ENCODE data around the gene ZDHHC8.

The ZDHHC8 gene

DNA sequence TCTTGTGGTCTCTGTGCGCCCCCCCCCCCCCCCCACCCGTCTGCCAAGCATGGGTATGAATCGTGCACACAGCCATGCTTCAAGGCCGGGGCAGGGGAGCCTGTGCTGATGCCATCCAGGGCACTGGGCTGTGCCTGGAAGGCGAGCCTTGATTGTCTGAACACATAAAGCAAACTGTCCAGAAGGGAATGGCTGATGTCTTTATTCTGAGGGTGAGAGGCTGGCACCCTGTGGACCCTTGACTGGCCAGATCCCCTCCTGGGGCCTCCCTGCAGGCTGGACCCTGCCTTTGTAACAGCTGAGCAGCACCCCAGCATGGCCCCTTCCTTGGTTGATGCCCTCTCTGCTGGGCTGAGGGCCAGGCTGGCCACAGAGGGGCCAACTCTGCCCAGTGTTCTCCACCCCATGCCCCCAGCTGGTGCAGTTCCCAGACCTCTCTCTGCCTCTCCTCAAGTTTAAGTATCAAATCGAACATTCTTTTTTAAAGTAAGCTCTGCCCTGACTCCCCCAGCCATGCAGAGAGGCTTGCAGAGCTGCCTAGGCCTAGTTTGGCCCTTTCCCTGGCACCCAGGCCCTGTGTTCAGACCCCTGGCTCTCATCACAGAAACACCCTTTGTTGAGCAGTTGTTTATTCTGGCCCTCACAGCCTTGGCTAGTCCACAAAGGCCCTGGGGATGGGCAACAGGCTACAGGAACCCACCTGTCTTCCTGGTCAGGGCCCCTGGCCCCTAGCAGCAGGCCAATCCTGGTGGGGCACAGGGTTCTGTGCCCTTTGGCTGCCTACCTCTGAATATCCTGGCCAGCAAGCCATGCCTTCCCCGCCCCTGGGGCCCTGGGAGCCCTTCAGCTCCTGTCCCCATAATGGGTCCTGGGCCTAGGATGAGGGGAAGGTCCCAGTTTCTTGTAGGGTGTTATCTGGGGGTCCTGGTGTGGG is 19.6 kb upstream of the ZDHHC8 start:
- H4K20me1 ChIP-seq (ENCODE audit: insufficient read depth, low read length) = no peaks in the 10 kb centered on the region
- peaks cover 6% of the 10 kb centered on the region; the same call in 1 of the 2 replicates for H3F3A ChIP-seq (ENCODE audit: insufficient read depth, low read length)
- no peaks in the 10 kb centered on the region for H3K9me2 ChIP-seq (ENCODE audit: low read depth, low read length)
- H3K36me3 ChIP-seq (ENCODE audit: insufficient read depth, low read length) = peaks cover 88% of the 10 kb centered on the region
- no peak overlapping the region for H3K4me3 ChIP-seq (ENCODE audit: low read depth, low read length, poor library complexity, severe bottlenecking)
- H2AFZ ChIP-seq (ENCODE audit: low read length) = no peak overlapping the region
- peak overlapping the region; percentile 37; the same call in 1 of the 2 replicates for H3K9ac ChIP-seq (ENCODE audit: low read length)
- H3K79me2 ChIP-seq (ENCODE audit: insufficient read depth, low read length) = peaks cover 12% of the 10 kb centered on the region; the same call in 1 of the 2 replicates
- no peaks in the 10 kb centered on the region for H3K9me3 ChIP-seq (ENCODE audit: low read length)
- H3K27ac ChIP-seq (ENCODE audit: low read depth, low read length, poor library complexity, severe bottlenecking) = peak overlapping the region; percentile 72
- H3K27me3 ChIP-seq (ENCODE audit: insufficient read depth, low read length) = no peaks in the 10 kb centered on the region
- TF ChIP-seq, protein P1, sequence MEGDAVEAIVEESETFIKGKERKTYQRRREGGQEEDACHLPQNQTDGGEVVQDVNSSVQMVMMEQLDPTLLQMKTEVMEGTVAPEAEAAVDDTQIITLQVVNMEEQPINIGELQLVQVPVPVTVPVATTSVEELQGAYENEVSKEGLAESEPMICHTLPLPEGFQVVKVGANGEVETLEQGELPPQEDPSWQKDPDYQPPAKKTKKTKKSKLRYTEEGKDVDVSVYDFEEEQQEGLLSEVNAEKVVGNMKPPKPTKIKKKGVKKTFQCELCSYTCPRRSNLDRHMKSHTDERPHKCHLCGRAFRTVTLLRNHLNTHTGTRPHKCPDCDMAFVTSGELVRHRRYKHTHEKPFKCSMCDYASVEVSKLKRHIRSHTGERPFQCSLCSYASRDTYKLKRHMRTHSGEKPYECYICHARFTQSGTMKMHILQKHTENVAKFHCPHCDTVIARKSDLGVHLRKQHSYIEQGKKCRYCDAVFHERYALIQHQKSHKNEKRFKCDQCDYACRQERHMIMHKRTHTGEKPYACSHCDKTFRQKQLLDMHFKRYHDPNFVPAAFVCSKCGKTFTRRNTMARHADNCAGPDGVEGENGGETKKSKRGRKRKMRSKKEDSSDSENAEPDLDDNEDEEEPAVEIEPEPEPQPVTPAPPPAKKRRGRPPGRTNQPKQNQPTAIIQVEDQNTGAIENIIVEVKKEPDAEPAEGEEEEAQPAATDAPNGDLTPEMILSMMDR (IDR thresholded peaks at IDR 0.05; ENCODE audit: low read length) = no peak
- H3K4me2 ChIP-seq (ENCODE audit: low read length) = no peak overlapping the region
- H3K4me1 ChIP-seq (ENCODE audit: insufficient read depth, low read length, severe bottlenecking) = peaks cover 27% of the 10 kb centered on the region

DNA sequence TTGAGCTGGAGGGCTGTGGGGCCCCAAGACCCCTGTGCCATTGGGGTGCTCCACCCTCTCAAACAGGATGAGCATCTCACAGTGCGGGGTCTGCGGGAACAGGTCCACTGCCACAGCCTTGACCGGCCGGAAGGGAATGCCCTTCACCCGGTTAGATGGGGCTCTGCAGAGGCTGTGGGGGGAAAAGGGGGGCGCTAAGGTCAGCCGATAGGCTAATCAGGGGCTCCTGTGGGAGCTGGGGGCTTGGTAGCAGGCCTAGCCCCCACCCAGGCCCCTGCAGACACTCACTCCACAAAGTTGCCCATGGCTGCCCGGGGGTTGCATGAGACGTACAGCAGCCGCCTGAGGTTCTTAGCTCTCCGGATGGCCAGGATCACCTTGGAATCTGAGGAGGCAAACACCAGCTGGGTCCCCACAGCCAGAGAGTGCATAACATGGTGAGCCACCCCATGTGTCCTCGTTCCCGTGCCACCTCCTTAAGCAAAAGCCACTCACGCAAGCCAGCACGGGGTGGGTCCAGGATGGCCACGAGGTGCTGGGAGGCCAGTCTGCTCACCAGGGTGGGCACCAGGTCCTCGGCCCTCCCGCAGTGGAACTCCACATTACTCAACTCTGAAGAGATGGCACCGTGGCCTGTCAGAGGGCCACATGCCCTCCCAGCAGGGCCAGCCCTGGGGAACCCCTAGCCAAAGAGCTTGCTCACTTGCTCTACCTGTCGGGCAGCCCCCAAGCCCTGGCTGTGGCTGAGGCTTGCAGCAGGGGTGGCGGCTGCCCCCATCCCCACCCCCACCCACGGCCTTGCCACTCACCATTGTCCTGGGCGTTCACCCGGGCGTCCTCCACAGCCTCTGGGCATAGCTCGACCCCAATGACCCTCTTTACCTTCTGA is 18.7 kb upstream of the ZDHHC8 start:
- no peaks in the 10 kb centered on the region for H3K9me3 ChIP-seq (ENCODE audit: low read length)
- no peaks in the 10 kb centered on the region for H3K27me3 ChIP-seq (ENCODE audit: insufficient read depth, low read length)
- H3K36me3 ChIP-seq (ENCODE audit: insufficient read depth, low read length) = peaks cover 81% of the 10 kb centered on the region
- peak overlapping the region; percentile 72 for H3K27ac ChIP-seq (ENCODE audit: low read depth, low read length, poor library complexity, severe bottlenecking)
- H4K20me1 ChIP-seq (ENCODE audit: insufficient read depth, low read length) = no peaks in the 10 kb centered on the region
- H3K4me1 ChIP-seq (ENCODE audit: insufficient read depth, low read length, severe bottlenecking) = peaks cover 27% of the 10 kb centered on the region
- no peak overlapping the region for H2AFZ ChIP-seq (ENCODE audit: low read length)
- no peak overlapping the region for H3K4me3 ChIP-seq (ENCODE audit: low read depth, low read length, poor library complexity, severe bottlenecking)
- H3F3A ChIP-seq (ENCODE audit: insufficient read depth, low read length) = peaks cover 6% of the 10 kb centered on the region; the same call in 1 of the 2 replicates
- peaks cover 15% of the 10 kb centered on the region for H3K79me2 ChIP-seq (ENCODE audit: insufficient read depth, low read length)
- no peaks in the 10 kb centered on the region for H3K9me2 ChIP-seq (ENCODE audit: low read depth, low read length)
- no peak overlapping the region for H3K4me2 ChIP-seq (ENCODE audit: low read length)
- no peak overlapping the region for H3K9ac ChIP-seq (ENCODE audit: low read length)
- TF ChIP-seq EZH2 (IDR thresholded peaks at IDR 0.05; ENCODE audit: borderline replicate concordance, low read length) = no peak
- TF ChIP-seq, protein P1 (IDR thresholded peaks at IDR 0.05; ENCODE audit: low read length) = no peak

DNA sequence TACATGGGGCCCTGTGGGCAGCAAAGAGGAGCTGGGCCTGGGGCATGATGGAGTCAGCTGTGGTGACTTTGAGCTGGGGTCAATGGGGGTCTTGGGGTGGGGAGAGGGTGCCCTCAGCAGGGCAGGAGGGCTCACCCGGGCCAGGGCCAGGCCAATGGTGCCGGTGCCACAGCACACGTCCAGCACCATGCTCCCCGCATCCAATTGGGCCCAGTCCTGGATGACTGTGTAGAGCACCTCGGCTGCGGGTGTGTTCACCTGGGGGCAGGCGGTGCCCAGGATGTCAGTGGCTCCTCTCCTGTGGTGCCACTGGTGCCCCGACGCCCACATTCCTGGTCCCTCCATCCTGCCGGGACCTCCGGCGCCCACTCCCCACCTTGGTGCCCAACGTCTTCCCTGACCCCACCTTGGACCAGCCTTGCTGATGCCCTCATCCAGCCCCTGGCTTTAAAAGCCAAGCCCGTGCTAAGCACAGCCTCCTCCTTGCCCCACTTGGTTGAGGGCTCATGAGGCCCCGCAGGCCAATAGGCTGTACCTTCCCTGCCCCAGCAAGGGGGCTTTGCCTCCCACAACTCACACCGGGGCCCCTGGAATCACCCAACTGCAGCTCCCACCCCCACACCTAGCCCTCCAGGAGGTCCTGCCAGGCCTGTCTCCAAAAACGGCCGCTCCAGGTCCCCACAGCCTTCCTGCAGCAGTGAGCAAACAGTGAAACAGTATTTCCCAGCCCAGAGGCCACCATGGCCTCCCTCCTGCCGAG is 17.9 kb upstream of the ZDHHC8 start:
- Histone ChIP-seq H3K9me2 (ENCODE audit: low read depth, low read length) (no peaks in the 10 kb centered on the region), H3K4me1 (ENCODE audit: insufficient read depth, low read length, severe bottlenecking) (peaks cover 33% of the 10 kb centered on the region), H3K9me3 (ENCODE audit: low read length) (no peaks in the 10 kb centered on the region), H3K27ac (ENCODE audit: low read depth, low read length, poor library complexity, severe bottlenecking) (no peak overlapping the region), H3K27me3 (ENCODE audit: insufficient read depth, low read length) (no peaks in the 10 kb centered on the region), H4K20me1 (ENCODE audit: insufficient read depth, low read length) (no peaks in the 10 kb centered on the region), H3K79me2 (ENCODE audit: insufficient read depth, low read length) (peaks cover 24% of the 10 kb centered on the region), H3K4me3 (ENCODE audit: low read depth, low read length, poor library complexity, severe bottlenecking) (no peak overlapping the region), H3F3A (ENCODE audit: insufficient read depth, low read length) (peaks cover 6% of the 10 kb centered on the region; the same call in 1 of the 2 replicates), H2AFZ (ENCODE audit: low read length) (no peak overlapping the region), H3K4me2 (ENCODE audit: low read length) (no peak overlapping the region), H3K9ac (ENCODE audit: low read length) (no peak overlapping the region), H3K36me3 (ENCODE audit: insufficient read depth, low read length) (peaks cover 81% of the 10 kb centered on the region)
- TF ChIP-seq EZH2 (IDR thresholded peaks at IDR 0.05; ENCODE audit: borderline replicate concordance, low read length) = no peak
- TF ChIP-seq, protein P1 (IDR thresholded peaks at IDR 0.05; ENCODE audit: low read length) = no peak
